HT-29 (cell line): Measurements from ENCODE around the gene SORCS2. TPM values are rescaled to one million over a fixed set of nuclear protein-coding genes. Genes with fewer than 3 reads are reported as not detected.

Source experiments
- DNase-seq: peaks from one replicate; pipeline ENCODE4 v3.0.0-alpha.2; 2015; ENCODE audit warnings: low spot score
- total RNA-seq: library from RNA; depleted of rRNA; stranded (reverse); fragments of >200 nt; shearing (Covaris generic); gene quantifications from 2 replicates; pipeline ENCODE4 v1.2.3, GENCODE V29; 2014

SORCS2 gene
- total RNA-seq, 1 experiment from 2014 or later: not detected

GRCh38 chr4:7649411-7649740, 457.0 kb downstream of the SORCS2 start:
- DNase-seq: no peak

DNA sequence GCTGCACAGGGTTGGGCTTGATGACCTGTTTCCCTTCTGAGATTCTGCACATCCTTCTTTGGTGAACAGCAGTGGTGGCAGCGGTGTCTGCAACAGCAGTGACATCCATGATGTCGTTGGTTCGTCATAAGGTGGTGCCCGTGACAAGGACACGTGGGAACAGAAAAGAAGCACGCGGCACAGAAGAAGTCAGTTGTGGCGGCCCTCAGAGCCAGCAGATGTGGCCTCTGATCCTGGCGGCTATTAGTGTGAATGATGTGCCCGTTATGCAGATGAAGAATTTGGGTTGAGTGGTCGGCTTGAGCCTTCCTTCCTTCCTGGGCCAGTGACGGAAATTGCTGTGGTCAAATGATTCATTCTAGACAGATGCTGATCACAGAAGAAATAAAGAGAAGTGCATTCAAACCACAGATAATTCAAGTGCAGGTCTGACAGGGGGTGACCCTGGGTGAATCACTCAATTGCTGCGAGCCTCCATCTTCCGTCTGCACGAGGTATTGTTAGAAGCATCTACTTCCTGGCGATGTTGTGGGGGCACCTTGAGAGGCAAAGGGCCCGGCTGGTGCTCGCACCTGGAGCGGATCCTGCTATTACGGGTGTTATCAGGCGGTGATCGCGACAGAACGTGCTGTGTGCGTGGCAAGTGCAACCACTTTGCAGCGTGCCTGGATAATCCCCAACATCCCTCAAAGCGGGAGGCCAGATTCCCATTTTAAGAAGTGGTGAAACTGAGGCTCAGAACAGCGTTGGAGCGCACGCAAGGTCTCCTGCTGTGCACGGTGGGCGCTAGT, 457.6 kb downstream of the SORCS2 start:
- no peak for DNase-seq

DNA sequence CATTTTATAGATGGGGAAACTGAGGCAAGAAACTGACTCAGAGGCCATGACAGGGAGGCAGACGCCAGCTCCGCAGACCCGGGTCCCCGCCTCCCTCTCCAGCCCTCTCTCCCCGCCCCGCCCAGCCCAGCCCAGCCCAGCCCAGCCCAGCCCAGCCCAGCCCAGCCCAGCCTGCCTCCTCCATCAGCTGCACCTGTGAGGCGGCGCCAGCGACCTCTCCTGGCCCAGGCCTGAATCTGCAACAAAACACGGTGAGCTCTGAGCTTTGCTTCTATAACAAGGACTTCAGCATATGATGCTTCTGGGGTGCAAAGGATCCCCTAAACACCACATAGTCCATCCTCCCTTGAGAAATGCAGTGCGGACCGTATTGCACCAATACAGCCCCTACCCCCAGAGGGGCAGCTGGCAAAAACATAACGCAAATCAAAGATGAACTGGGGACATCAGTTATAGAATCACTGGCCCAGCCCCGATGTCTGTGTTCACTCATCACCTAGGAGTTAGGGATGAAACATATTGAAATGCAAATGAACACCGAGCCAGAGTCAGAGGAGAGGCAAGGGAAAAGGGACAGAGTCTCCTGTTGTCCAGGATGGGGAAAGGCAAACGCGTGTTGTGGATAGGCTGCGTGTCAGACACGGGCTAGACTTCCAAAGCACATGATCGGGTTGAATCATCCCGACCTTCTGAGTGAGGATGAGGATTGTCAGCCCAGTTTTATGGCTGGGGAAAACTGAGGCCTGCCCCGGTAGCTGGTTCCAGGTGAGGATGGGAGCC, 458.5 kb downstream of the SORCS2 start:
- DNase-seq: no peak

DNA sequence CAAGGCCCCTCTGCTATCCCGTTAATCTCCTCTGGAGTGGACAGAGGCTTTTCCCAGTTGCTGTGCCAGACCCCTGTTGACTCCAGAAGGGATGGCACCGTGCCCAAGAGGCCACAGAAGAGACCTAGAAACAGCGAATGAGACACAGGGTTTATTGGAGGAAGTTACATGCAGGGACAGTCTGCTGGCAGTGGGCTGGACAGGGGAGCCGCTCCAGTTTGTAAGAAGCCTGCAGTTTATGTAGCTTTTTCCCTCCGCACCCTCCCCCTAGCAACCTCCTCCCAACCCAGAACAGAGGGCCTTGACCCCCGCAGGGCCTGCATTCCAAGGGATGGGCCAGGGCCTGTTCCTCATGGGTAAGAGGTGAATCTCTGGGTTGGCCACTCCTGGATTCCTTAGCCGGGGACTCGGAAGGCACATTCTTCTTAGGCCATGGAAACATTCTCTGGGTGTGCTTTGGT, 459.2 kb downstream of the SORCS2 start:
- DNase-seq: no peak

DNA sequence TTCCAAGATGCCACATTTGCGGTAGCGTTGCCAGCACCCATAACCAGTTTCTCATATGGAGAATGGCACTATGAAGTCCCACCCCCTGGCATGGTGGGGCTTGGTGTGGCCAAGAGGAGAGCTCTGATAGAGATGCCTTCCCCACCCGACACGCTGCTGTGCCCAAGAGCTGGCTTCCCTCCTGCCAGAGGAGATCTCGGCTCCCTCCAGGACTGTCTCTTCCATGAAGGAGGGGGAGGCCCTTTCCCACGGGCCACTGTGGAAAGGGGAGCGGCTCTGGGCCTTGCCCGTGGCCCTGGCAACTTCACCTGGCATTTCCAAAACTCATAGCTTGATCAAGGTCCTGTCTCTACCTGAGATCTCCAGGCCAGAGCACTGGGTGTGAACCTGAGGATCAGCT, 459.7 kb downstream of the SORCS2 start:
- DNase-seq: no peak

- DNase-seq: no peak
These were observed 460.1 kb downstream of the SORCS2 start for GRCh38 chr4:7652451-7652881.

- DNase-seq: no peak
These were observed 460.6 kb downstream of the SORCS2 start for GRCh38 chr4:7652906-7653305.

- no peak for DNase-seq
These were observed 461.4 kb downstream of the SORCS2 start for GRCh38 chr4:7653510-7654369.

GRCh38 chr4:7654550-7655445, 462.5 kb downstream of the SORCS2 start:
- DNase-seq: no peak

DNA sequence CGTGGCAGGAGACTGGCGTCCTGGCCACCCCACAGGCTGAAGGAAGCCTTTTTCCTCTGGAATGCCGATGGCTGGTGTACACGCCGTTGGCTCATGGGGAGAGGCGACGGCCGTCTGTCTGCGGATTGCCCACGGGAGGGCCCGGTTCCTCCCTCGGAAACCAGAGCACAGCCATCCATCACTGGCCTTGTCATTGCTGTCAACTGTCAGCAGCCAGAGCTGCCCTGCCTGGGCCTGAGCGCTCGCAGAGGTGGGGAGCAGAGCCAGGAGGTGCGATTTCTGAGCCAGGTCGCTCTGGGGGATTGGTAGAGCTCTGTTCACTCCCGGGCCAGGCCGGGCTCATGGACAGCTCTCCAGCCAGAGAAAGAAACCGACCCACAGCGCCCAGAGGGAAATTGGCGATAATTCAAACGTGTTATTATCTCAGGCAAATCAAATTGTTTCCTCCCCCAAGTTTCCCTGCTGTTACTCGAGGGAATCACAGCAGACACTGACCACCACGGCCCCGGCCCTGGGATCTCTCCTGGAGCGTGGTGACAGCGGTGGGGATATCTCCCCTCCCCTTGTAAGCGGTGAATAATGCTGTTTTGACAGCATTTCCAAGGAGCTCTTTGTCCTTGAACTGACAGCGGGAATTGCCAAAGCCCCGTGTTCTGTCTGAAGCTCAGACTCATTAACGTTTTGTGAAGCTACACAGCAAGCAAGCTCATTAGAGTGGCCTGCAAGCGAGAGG, 463.3 kb downstream of the SORCS2 start:
- DNase-seq: no peak

DNA sequence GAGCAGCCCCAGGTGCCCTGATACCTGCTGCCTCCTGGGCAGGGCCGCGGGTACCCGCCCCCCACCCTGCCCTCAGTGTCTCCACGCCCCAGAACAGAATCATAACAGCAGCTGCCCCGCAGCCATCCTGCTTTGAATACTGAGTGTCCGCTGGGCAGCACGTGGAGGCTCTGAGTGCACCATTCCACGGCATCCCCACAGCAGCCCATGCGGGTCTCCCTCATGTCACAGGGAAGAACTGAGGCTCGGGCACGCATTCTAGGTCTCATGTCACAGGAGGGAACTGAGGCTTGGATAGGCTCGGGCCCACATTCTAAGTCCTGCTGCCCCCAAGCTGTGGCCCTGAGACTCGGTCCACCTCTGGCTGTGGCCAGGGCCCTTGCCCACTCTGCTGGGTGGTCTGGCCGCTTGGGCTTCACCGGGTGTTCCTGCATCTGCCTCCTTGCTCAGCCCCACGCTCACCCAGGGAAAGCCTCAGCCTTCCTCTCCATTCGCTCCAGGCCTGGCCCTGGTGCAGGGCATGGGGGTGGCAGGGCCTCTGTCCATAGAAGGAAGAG, 464.0 kb downstream of the SORCS2 start:
- DNase-seq: no peak

GRCh38 chr4:7657545-7658297, 465.4 kb downstream of the SORCS2 start:
- DNase-seq: no peak

DNA sequence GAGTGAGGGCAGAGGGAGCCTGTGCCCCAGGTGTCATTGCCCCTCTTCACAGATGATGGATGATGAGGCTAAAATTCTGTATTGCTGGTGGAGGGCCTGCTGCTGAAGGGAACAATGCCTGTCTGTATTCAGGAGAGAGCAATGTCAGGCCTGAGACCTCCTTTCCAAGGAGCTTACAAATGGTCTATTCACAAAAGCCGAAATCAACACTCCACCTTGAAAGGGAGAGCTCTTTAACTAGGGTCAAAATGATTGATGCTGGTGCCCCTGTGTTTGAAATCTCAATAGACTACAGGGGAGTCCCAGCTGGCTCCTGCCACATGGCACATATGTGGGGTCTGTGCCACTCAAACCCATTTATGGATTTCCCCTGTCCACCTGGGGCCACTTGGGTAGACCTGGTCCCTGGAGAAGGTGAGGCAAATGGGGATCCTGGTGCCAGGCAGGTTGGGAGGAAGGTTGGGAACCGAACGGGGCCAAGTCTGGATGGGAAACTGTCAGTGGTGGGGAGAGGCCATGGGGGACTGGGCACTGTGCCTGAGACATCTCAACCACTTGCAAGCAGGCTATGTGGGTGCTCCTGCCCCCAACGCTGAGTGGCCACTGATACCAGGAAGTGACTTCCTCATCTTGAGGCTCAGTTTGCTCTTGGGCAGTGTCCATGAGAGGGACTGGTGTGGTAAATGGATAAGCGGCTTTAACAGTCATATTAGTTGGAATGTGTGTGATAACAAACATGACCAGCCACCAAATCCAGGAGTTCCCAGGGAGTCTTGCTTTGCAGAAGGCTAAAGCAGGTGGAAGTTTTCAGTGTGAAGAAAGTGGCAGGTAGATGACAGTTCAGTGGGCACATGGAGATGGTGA, 466.2 kb downstream of the SORCS2 start:
- no peak for DNase-seq

DNA sequence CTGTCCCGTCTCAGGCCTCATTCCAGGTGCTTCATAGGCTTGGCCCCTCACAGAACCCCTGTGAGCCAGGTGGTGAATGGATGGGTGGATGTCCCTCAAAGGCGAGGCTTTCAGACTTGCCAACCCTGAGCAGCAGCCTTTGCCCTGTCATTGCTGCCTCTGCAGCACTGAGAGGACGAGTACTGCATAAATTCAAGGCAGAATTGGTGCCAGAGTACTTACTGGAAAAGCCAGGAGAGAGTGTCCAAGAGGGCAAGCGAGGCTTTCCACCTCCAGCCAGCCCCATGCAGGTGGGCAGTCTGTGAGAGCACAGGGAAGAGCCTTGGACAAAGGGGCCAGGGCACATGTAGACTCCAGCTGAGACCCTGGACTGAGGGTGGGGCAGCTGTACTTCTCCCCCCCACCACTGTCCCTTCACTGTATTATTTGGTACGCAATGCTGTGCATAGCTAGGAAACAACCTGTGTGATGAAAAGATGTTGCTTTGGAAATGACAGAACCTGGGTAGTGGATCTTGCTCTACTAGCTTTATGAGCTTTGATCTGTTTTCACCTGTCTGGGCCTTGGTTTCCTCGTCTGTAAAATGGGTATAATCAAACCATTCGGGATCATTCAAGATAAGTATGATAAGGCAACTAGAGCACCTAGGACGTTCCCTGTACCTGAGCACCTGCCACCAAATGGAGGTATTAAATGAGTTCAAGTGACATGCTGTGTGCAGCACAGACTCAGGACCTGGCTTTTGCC, 467.3 kb downstream of the SORCS2 start:
- no peak for DNase-seq

DNA sequence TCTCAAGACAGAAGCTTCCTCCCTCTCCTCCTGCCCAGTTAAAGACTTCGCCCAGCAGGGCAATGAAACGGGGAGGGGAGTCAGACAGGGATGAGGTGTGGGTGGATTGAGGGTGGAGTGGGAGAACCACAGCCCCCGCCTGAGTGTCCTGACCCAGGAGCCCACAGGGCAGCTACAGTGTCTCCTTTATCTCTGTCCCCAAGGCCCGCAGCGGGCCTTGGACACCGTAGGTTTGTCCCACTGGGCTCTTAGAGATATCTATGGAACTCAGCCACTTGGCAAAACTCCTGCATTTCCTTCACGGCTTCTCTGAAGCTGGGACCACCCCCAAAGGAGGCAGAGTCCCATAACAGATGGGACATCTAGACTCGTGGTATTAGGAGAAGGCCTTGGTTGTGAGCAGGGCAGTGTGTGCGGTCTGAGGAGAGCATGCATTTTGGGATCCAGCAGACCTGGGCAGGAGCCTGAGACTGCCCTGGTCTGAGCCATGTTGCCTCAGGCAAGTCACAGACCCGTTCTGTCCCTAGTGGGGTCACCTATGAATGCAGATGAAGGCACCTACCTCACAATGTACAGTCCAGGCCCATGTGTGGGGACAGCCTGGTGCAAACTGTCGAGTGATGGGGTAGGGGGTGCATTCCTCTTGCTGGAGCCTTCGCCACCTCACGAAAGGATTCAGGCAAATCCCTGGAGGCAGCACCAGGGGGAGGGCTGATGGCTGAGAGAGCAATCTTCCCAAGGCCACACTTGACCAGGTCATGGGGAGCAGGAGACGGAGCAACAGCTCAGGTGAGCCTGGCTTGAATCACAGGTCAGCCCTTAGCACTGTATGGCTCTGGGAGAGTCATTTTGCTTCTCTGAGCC, 468.1 kb downstream of the SORCS2 start:
- no peak for DNase-seq

GRCh38 chr4:7661066-7661748, 468.9 kb downstream of the SORCS2 start:
- no peak for DNase-seq
